HEK293 (cell line): ENCODE data around the gene RNF182.

ENCODE experiments used
- CTCF ChIA-PET: fragments of 350-600 bp; formaldehyde crosslinking; extraction: SDS; loops from one replicate; lab custom pipeline; 2021; ENCODE audit warnings: antibody characterized with exemption; lab: Yijun Ruan, JAX
- POLR2A ChIA-PET: fragments of 300-600 bp; formaldehyde crosslinking; extraction: SDS; loops from one replicate; lab custom pipeline; 2020; ENCODE audit warnings: antibody characterized with exemption, inconsistent platforms; lab: Yijun Ruan, JAX
- H3K27ac ChIP-seq: fragments of 200-500 bp; sonication (Bioruptor generic); 2 replicates; pipeline ENCODE4 v1.5.1; 2014; ENCODE audit warnings: low read depth, low read length, control low read depth, inconsistent platforms; ENCODE audit errors: extremely low read depth
- H3K36me3 ChIP-seq, 2 experiments: fragments of 200-500 bp in 1 of 2; sonication (Bioruptor generic) in 1 of 2; 1 replicate in 1 of 2; 2 replicates in 1 of 2; pipeline ENCODE4 v1.5.1; 2014 to 2017; ENCODE audit warnings: inconsistent platforms in 2 of 2, low read length in 2 of 2; ENCODE audit not compliant: control insufficient read depth in 2 of 2, insufficient read depth in 1 of 2
- H3K4me1 ChIP-seq: fragments of 200-500 bp; sonication (Bioruptor generic); 2 replicates; pipeline ENCODE4 v1.5.1; 2014; ENCODE audit warnings: mild to moderate bottlenecking, low read length, inconsistent platforms; ENCODE audit not compliant: control insufficient read depth, insufficient read depth
- H3K4me3 ChIP-seq: 2 replicates; pipeline ENCODE4 v1.5.1; 2011; ENCODE audit warnings: low read depth, mild to moderate bottlenecking, control low read depth, low read length, moderate library complexity
- H3K9me3 ChIP-seq: fragments of 200-500 bp; sonication (Bioruptor generic); 2 replicates; pipeline ENCODE4 v1.5.1; 2014; ENCODE audit warnings: low read depth, low read length, inconsistent platforms; ENCODE audit not compliant: control insufficient read depth, insufficient read depth
- BCL11A ChIP-seq: fragments of 450-650 bp; formaldehyde crosslinking; IDR thresholded peaks from 2 replicates; pipeline ENCODE4 v1.5.1; 2016; ENCODE audit warnings: low read depth, missing biosample characterization, missing genetic modification characterization
- GLI2 ChIP-seq: fragments of 450-650 bp; formaldehyde crosslinking; IDR thresholded peaks from 2 replicates; pipeline ENCODE4; 2017; ENCODE audit warnings: missing biosample characterization, missing genetic modification characterization, low read depth, borderline replicate concordance
- HOXA7 ChIP-seq: sonication (generic); formaldehyde crosslinking; IDR thresholded peaks from 2 replicates; pipeline ENCODE4 v1.8.1; 2022; ENCODE audit warnings: missing genetic modification reagents, borderline replicate concordance
- KLF16 ChIP-seq: fragments of 450-650 bp; formaldehyde crosslinking; IDR thresholded peaks from 2 replicates; pipeline ENCODE4 v1.5.1; 2017; ENCODE audit warnings: missing biosample characterization, missing genetic modification characterization
- SCRT2 ChIP-seq: fragments of 450-650 bp; formaldehyde crosslinking; IDR thresholded peaks from 2 replicates; pipeline ENCODE4 v1.5.1; 2016; ENCODE audit warnings: missing biosample characterization, missing genetic modification characterization
- SETDB1 ChIP-seq: IDR thresholded peaks from one replicate; pipeline ENCODE4 v1.6.1; 2017; ENCODE audit warnings: mild to moderate bottlenecking, low read length, moderate library complexity, mixed read lengths; ENCODE audit not compliant: insufficient read length
- SP7 ChIP-seq: fragments of 450-650 bp; formaldehyde crosslinking; IDR thresholded peaks from 2 replicates; pipeline ENCODE4 v1.5.1; 2016; ENCODE audit warnings: missing biosample characterization, missing genetic modification characterization
- YY1 ChIP-seq: fragments of 450-650 bp; formaldehyde crosslinking; IDR thresholded peaks from 2 replicates; pipeline ENCODE4 v1.5.1; 2018; ENCODE audit warnings: missing biosample characterization, missing genetic modification characterization
- ZFP37 ChIP-seq: fragments of 450-650 bp; formaldehyde crosslinking; IDR thresholded peaks from 2 replicates; pipeline ENCODE4 v1.5.1; 2016; ENCODE audit warnings: missing biosample characterization, missing genetic modification characterization
- ZNF114 ChIP-seq: fragments of 450-650 bp; formaldehyde crosslinking; IDR thresholded peaks from 2 replicates; pipeline ENCODE4 v1.5.0; 2017; ENCODE audit warnings: missing biosample characterization, missing genetic modification characterization
- ZNF132 ChIP-seq: fragments of 450-650 bp; formaldehyde crosslinking; IDR thresholded peaks from 2 replicates; pipeline ENCODE4 v1.5.1; 2017; ENCODE audit warnings: missing biosample characterization, missing genetic modification characterization, borderline replicate concordance
- ZNF157 ChIP-seq: fragments of 450-650 bp; formaldehyde crosslinking; IDR thresholded peaks from 2 replicates; pipeline ENCODE4 v1.5.1; 2016; ENCODE audit warnings: missing biosample characterization, missing genetic modification characterization
- ZNF239 ChIP-seq: fragments of 450-650 bp; formaldehyde crosslinking; IDR thresholded peaks from 2 replicates; pipeline ENCODE4 v1.5.1; 2016; ENCODE audit warnings: missing biosample characterization, missing genetic modification characterization
- ZNF248 ChIP-seq: fragments of 450-650 bp; formaldehyde crosslinking; IDR thresholded peaks from 2 replicates; pipeline ENCODE4 v1.5.1; 2017; ENCODE audit warnings: missing biosample characterization, missing genetic modification characterization
- ZNF280C ChIP-seq: fragments of 450-650 bp; formaldehyde crosslinking; IDR thresholded peaks from 2 replicates; pipeline ENCODE4 v1.5.1; 2016; ENCODE audit warnings: missing biosample characterization, missing genetic modification characterization
- ZNF335 ChIP-seq: fragments of 450-650 bp; formaldehyde crosslinking; conservative IDR thresholded peaks from 2 replicates; pipeline ENCODE4 v1.5.1; 2016; ENCODE audit warnings: missing biosample characterization, missing genetic modification characterization
- ZNF548 ChIP-seq: fragments of 450-650 bp; formaldehyde crosslinking; IDR thresholded peaks from 2 replicates; pipeline ENCODE4 v1.5.1; 2016; ENCODE audit warnings: missing biosample characterization, missing genetic modification characterization
- ZNF76 ChIP-seq: fragments of 450-650 bp; formaldehyde crosslinking; IDR thresholded peaks from 2 replicates; pipeline ENCODE4; 2016; ENCODE audit warnings: low read depth, missing biosample characterization, missing genetic modification characterization, borderline replicate concordance
- TF ChIP-seq, protein P1 (sequence below): fragments of 450-650 bp; formaldehyde crosslinking; IDR thresholded peaks from 2 replicates; pipeline ENCODE4 v1.5.1; 2016; ENCODE audit warnings: missing biosample characterization, missing genetic modification characterization, borderline replicate concordance
- TF ChIP-seq, protein P2 (sequence below): fragments of 450-650 bp; formaldehyde crosslinking; IDR thresholded peaks from 2 replicates; pipeline ENCODE4 v1.5.1; 2016; ENCODE audit warnings: missing biosample characterization, missing genetic modification characterization, borderline replicate concordance

RNF182 gene

GRCh38 chr6:13992417-13993055 is 67.8 kb downstream of the RNF182 start:
- ChIA-PET POLR2A (no interaction called here), CTCF (interaction anchor here (0.6 kb wide), 2 partner anchors 46 to 48 kb away, joined by 3 to 4 read pairs; no protein-coding TSS in a partner anchor)
- Histone ChIP-seq H3K27ac (no peak overlapping the region), H3K36me3 (no peaks in the 10 kb centered on the region), H3K9me3 (no peaks in the 10 kb centered on the region), H3K4me1 (no peaks in the 10 kb centered on the region), H3K4me3 (no peak overlapping the region)
- TF ChIP-seq ZNF280C (no peak), KLF16 (tag by site-specific recombination) (no peak), HOXA7 (CRISPR knock-in tag) (no peak), ZNF157 (tag by site-specific recombination) (no peak), ZNF76 (tag by site-specific recombination) (no peak), SETDB1 (no peak), BCL11A (tag by site-specific recombination) (no peak), GLI2 (tag by site-specific recombination) (no peak), YY1 (tag by site-specific recombination) (no peak), ZFP37 (tag by site-specific recombination) (no peak), ZNF132 (no peak), SP7 (tag by site-specific recombination) (no peak), ZNF248 (tag by site-specific recombination) (no peak), ZNF239 (tag by site-specific recombination) (no peak)
- TF ChIP-seq, protein P1, sequence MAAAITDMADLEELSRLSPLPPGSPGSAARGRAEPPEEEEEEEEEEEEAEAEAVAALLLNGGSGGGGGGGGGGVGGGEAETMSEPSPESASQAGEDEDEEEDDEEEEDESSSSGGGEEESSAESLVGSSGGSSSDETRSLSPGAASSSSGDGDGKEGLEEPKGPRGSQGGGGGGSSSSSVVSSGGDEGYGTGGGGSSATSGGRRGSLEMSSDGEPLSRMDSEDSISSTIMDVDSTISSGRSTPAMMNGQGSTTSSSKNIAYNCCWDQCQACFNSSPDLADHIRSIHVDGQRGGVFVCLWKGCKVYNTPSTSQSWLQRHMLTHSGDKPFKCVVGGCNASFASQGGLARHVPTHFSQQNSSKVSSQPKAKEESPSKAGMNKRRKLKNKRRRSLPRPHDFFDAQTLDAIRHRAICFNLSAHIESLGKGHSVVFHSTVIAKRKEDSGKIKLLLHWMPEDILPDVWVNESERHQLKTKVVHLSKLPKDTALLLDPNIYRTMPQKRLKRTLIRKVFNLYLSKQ (tag by site-specific recombination): no peak
- TF ChIP-seq, protein P2, sequence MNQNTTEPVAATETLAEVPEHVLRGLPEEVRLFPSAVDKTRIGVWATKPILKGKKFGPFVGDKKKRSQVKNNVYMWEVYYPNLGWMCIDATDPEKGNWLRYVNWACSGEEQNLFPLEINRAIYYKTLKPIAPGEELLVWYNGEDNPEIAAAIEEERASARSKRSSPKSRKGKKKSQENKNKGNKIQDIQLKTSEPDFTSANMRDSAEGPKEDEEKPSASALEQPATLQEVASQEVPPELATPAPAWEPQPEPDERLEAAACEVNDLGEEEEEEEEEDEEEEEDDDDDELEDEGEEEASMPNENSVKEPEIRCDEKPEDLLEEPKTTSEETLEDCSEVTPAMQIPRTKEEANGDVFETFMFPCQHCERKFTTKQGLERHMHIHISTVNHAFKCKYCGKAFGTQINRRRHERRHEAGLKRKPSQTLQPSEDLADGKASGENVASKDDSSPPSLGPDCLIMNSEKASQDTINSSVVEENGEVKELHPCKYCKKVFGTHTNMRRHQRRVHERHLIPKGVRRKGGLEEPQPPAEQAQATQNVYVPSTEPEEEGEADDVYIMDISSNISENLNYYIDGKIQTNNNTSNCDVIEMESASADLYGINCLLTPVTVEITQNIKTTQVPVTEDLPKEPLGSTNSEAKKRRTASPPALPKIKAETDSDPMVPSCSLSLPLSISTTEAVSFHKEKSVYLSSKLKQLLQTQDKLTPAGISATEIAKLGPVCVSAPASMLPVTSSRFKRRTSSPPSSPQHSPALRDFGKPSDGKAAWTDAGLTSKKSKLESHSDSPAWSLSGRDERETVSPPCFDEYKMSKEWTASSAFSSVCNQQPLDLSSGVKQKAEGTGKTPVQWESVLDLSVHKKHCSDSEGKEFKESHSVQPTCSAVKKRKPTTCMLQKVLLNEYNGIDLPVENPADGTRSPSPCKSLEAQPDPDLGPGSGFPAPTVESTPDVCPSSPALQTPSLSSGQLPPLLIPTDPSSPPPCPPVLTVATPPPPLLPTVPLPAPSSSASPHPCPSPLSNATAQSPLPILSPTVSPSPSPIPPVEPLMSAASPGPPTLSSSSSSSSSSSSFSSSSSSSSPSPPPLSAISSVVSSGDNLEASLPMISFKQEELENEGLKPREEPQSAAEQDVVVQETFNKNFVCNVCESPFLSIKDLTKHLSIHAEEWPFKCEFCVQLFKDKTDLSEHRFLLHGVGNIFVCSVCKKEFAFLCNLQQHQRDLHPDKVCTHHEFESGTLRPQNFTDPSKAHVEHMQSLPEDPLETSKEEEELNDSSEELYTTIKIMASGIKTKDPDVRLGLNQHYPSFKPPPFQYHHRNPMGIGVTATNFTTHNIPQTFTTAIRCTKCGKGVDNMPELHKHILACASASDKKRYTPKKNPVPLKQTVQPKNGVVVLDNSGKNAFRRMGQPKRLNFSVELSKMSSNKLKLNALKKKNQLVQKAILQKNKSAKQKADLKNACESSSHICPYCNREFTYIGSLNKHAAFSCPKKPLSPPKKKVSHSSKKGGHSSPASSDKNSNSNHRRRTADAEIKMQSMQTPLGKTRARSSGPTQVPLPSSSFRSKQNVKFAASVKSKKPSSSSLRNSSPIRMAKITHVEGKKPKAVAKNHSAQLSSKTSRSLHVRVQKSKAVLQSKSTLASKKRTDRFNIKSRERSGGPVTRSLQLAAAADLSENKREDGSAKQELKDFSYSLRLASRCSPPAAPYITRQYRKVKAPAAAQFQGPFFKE: no peak

DNA sequence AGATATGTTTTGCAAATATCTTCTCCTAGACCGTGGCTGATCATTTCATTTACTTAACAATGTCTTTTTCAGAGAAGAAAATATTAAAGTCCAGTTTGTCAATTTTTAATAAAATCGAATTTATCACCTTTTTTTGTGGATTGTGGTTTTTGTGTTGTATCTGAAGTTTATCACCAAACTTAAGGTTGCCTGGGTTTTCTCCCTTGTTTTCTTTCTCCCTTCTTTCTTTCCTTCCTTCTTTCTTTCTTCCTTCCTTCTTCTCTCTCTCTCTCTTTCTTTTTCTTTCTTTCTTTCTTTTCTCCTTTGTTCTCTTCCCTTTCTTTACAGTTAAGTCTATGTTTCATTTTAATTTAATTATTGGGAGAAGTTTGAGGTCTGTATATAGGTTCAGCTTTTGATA is 68.7 kb downstream of the RNF182 start:
- ChIA-PET POLR2A (no interaction called here), CTCF (interaction anchor here (0.6 kb wide), 1 partner anchor 211 kb away, joined by 5 read pairs; no protein-coding TSS in a partner anchor)
- Histone ChIP-seq H3K4me1 (no peaks in the 10 kb centered on the region), H3K27ac (no peak overlapping the region), H3K9me3 (no peaks in the 10 kb centered on the region), H3K36me3 (no peaks in the 10 kb centered on the region), H3K4me3 (no peak overlapping the region)
- TF ChIP-seq SCRT2 (no peak), ZNF114 (tag by site-specific recombination) (no peak), ZNF335 (no peak), ZNF548 (tag by site-specific recombination) (no peak)
- TF ChIP-seq, protein P2: no peak
